Adrenal gland (tissue), 12 donors: ENCODE measurements around the gene SNX9. TPM values are rescaled to one million over a fixed set of nuclear protein-coding genes. Genes with fewer than 3 reads are reported as not detected.

ENCODE experiments used
- DNase-seq, 7 donors: peaks; one replicate each; pipeline ENCODE4 v3.0.0-alpha.2; 2019 to 2020
- H3K27ac ChIP-seq, 5 donors: fragments of 200-600 bp; sonication (generic) in 4 of 5; 1 replicate in 3 of 5; 2 replicates in 2 of 5; pipeline versions ENCODE4 v1.5.1 to v1.8.0; 2016 to 2020; ENCODE audit warnings: mild to moderate bottlenecking in 1 of 5
- H3K27me3 ChIP-seq: fragments of 200-600 bp; 2 replicates; pipeline ENCODE4 v1.8.0; 2021
- H3K36me3 ChIP-seq, 2 donors: fragments of 200-600 bp; replicated peaks in 1 of 2; 1 replicate in 1 of 2; 2 replicates in 1 of 2; pipeline versions ENCODE4 v1.5.1 to v1.8.0; 2018 to 2022
- H3K4me1 ChIP-seq, 2 donors: fragments of 200-600 bp; replicated peaks in 1 of 2; 1 replicate in 1 of 2; 2 replicates in 1 of 2; pipeline versions ENCODE4 v1.5.1 to v1.8.0; 2018 to 2021
- H3K4me3 ChIP-seq, 4 donors: fragments of 200-600 bp; sonication (generic) in 3 of 4; one replicate each; pipeline ENCODE4 v1.5.1; 2016 to 2018
- H3K9me3 ChIP-seq, 3 donors: fragments of 200-600 bp; sonication (generic) in 1 of 3; replicated peaks in 1 of 3; 1 replicate in 2 of 3; 2 replicates in 1 of 3; pipeline versions ENCODE4 v1.5.1 to v1.8.0; 2016 to 2021
- CTCF ChIP-seq, 6 experiments: fragments of 450-650 bp in 4 of 6; fragments of 200-600 bp in 2 of 6; sonication (generic) in 1 of 6; IDR thresholded peaks; 1 replicate in 5 of 6; 2 replicates in 1 of 6; pipeline versions ENCODE4 v1.5.1 to v1.8.0; 2016 to 2021; ENCODE audit warnings: antibody characterized with exemption in 6 of 6, mild to moderate bottlenecking in 2 of 6, moderate library complexity in 1 of 6
- POLR2A ChIP-seq, 2 donors: fragments of 450-650 bp; IDR thresholded peaks; one replicate each; pipeline ENCODE4 v1.6.1; 2017; ENCODE audit warnings: antibody characterized with exemption in 2 of 2, mild to moderate bottlenecking in 2 of 2, moderate library complexity in 1 of 2
- WGBS, 4 donors: extraction: QIAGEN DNeasy Blood & Tissue Kit in 2 of 4; methylation state at CpG; one replicate each; pipeline versions ENCODE4 v1.1.5 to v1.1.7; 2013 to 2017; 5-methylcytosine and 5-hydroxymethylcytosine counted together
- intact Hi-C, 2 donors: fragments of 100-400 bp; cut with DNase I; formaldehyde crosslinking; loops; one replicate each; pipeline versions ENCODE4 v1.14.1 to v1.15.0; 2022 to 2023
- polyA plus RNA-seq, 3 donors: library from polyadenylated mRNA; stranded (reverse); fragments of 200-250 nt in 2 of 3; fragments of 350-450 nt in 1 of 3; fragmentation: Illumina TruSeq in 1 of 3; extraction: RNeasy Lipid Tissue Mini Kit (QIAGEN cat#74804) in 1 of 3; gene quantifications; one replicate each; pipeline ENCODE4 v1.2.3, GENCODE V29; 2013 to 2014
- total RNA-seq, 9 donors: library from RNA; depleted of rRNA in 4 of 9; stranded (reverse); fragments of >200 nt in 4 of 9; fragments of 120-200 nt in 1 of 9; fragmentation: NEBNext Ultra II Directional in 1 of 9; extraction: Animal tissue kit (Norgen Biotek cat#: 25700) in 1 of 9; gene quantifications; one replicate each; pipeline versions ENCODE4 v1.1.0 to v1.2.4, GENCODE V29; 2013 to 2023
- donor health status: healthy with polysubstance abuse.
- donor health status: Bipolar disorder and iron deficiency.
- donor health status: DM: yes; HTN: yes; CAD: no.
- donor health status: DM: no; HTN: no; CAD: no.
- donor health status: DM: no; HTN: no; CAD: no.
- donor health status: DM: yes; HTN: yes; CAD: no.

SNX9 gene
- total and polyA plus RNA-seq, 12 donors, result 27.7 to 59.6 (median 50.4) TPM

- no peaks in the 10 kb centered on the region for H3K36me3 ChIP-seq
- H3K27ac ChIP-seq, result peak overlapping the region in 1 of 5 donors; percentile 5
- H3K9me3 ChIP-seq, result no peaks in the 10 kb centered on the region
- DNase-seq, result no peak
- WGBS, 4 donors, result 74 to 88% (median 79%) methylated on average over 6 of the region's 6 CpGs
- no peak overlapping the region for H3K4me3 ChIP-seq
- H3K4me1 ChIP-seq, result peaks cover 25 to 59% of the 10 kb centered on the region in 2 donors
- intact Hi-C loops, result no loop called here
- no peaks in the 10 kb centered on the region for H3K27me3 ChIP-seq
- TF ChIP-seq POLR2A (IDR thresholded peaks at IDR 0.05), result no peak
- no peak for TF ChIP-seq CTCF (IDR thresholded peaks at IDR 0.05)
Observed at GRCh38 chr6:157845493-157846259, 22.6 kb downstream of the SNX9 start.

GRCh38 chr6:157847846-157848245, 24.8 kb downstream of the SNX9 start:
- intact Hi-C loops, result no loop called here
- TF ChIP-seq CTCF (IDR thresholded peaks at IDR 0.05), result no peak
- no peak for TF ChIP-seq POLR2A (IDR thresholded peaks at IDR 0.05)
- Histone ChIP-seq H3K27me3 (no peaks in the 10 kb centered on the region), H3K4me3 (no peak overlapping the region), H3K4me1 (peaks cover 13 to 38% of the 10 kb centered on the region in 2 donors), H3K27ac (no peak overlapping the region), H3K36me3 (no peaks in the 10 kb centered on the region), H3K9me3 (peaks cover 0 to 3% (median 0%) of the 10 kb centered on the region in 3 donors)
- 92 to 97% (median 94%) methylated on average over 2 of the region's 2 CpGs for WGBS, 4 donors
- no peak for DNase-seq

- Histone ChIP-seq H3K9me3 (peaks cover 0 to 10% (median 0%) of the 10 kb centered on the region in 3 donors), H3K4me3 (no peak overlapping the region), H3K4me1 (peaks cover 13 to 33% of the 10 kb centered on the region in 2 donors), H3K27me3 (no peaks in the 10 kb centered on the region), H3K36me3 (no peaks in the 10 kb centered on the region), H3K27ac (no peak overlapping the region)
- no peak for DNase-seq
- WGBS, 4 donors, result 92 to 96% (median 95%) methylated on average over 8 of the region's 8 CpGs
- TF ChIP-seq CTCF (IDR thresholded peaks at IDR 0.05) (no peak), POLR2A (IDR thresholded peaks at IDR 0.05) (no peak)
- intact Hi-C loops, result no loop called here
Observed at GRCh38 chr6:157848693-157849092, 25.6 kb downstream of the SNX9 start.

- TF ChIP-seq CTCF (IDR thresholded peaks at IDR 0.05), result no peak
- no peak for TF ChIP-seq POLR2A (IDR thresholded peaks at IDR 0.05)
- intact Hi-C loops, result no loop called here
- Histone ChIP-seq H3K27me3 (no peaks in the 10 kb centered on the region), H3K27ac (no peak overlapping the region), H3K4me1 (peaks cover 13 to 33% of the 10 kb centered on the region in 2 donors), H3K9me3 (peaks cover 0 to 10% (median 0%) of the 10 kb centered on the region in 3 donors), H3K36me3 (no peaks in the 10 kb centered on the region), H3K4me3 (no peak overlapping the region)
- WGBS, 4 donors, result 96 to 100% (median 98%) methylated on average over 5 of the region's 5 CpGs
- DNase-seq, result no peak
Observed at GRCh38 chr6:157849288-157850017, 26.4 kb downstream of the SNX9 start.
